ENCODE data around the gene ZNF613. TPM values are rescaled to one million over a fixed set of nuclear protein-coding genes. Genes with fewer than 3 reads are reported as not detected.

ZNF613 gene
- total RNA-seq (2012; rRNA removed), result 2.2 and 5.1 TPM in 2 replicates

DNA sequence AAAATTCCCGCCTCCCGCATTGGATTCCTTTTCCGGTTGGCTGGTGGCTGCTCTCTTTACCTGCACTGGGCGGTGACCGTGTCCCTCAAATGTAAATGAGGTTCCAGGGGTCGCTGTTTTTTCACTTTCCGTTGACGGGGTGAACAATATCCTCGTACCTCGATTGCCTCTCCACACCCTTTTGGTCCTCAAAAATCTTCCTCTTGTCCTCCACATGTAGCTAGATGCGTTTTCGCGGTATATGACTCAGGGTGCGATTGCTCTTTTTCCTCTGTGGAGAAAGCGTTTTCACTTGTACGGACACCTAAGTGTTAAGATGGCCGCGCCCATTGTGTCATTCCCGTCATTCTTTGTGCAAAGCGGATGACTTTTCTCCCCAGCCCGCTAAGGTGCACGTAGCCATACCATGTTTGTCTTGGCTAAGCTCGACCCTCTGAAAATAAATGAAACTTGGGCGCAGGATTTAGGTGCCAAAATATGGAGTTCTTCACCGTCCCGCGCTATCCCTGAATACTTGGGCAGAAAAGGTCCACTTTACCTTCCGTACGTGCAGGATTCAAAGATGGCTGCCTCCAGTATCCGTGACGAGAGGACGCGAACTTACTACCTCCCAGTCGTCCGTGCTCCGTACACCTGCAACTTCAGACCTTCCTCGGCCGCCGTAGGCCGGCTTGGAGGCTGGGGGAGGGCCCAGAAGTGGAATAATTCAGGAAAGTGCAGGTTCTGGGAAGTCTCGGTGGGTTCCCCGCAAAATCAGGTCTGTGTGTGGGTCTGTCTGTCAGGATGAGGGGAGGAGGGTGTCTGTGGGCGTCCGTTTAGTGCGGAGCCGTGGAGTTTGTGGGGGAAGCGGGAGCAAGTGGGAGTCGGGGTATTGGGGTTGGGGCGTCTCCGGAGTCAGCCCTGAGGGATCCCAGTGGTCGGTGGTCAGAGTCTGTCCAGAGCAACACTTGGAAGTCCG lies at the start of gene ZNF613:
ZNF613 (plus strand) TSS at position 689 of the 958 bp plus-strand sequence. CDS start 8,749 bp downstream, outside the sequence.
- Histone ChIP-seq H3K27me3 (ENCODE audit: control insufficient read depth, insufficient read depth, low read length) (no peaks in the 10 kb centered on the region), H3K4me1 (ENCODE audit: control insufficient read depth, insufficient read depth, low read length) (no peaks in the 10 kb centered on the region), H3K36me3 (ENCODE audit: insufficient read depth, low read length) (peaks cover 7% of the 10 kb centered on the region), H3K9ac (ENCODE audit: low read depth, low read length) (peak within 1 kb of the TSS; percentile 87), H3K4me2 (ENCODE audit: low read length) (peak within 1 kb of the TSS; percentile 81), H3K9me3 (replicated peaks; ENCODE audit: low read length) (peaks cover 14% of the 10 kb centered on the region), H3K4me3 (ENCODE audit: low read length) (peak within 1 kb of the TSS; percentile 85)

DNA sequence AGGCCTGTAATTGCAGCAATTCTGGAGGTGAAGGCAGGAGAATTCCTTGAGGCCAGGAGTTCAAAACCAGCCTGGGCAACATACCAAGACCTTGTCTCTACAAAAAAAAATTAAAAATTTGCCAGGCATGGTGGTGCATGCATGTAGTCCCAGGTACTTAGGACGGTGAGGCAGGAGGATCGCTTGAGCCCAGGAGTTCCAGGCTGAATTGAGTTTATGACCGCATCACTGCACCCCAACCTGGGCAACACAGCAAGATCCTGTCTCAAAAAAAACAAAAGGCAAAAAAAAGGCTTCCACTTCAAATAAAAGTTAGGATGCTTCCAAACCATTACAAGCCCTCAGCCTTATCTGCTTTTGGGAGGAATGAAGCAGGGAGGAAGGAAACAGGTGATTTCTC lies 44.8 kb upstream of the ZNF613 start:
- Histone ChIP-seq H3K9me3 (replicated peaks; ENCODE audit: low read length) (no peaks in the 10 kb centered on the region), H3K4me1 (ENCODE audit: control insufficient read depth, insufficient read depth, low read length) (no peaks in the 10 kb centered on the region), H3K27me3 (ENCODE audit: control insufficient read depth, insufficient read depth, low read length) (no peaks in the 10 kb centered on the region), H3K4me3 (ENCODE audit: low read length) (no peak overlapping the region), H3K4me2 (ENCODE audit: low read length) (no peak overlapping the region), H3K9ac (ENCODE audit: low read depth, low read length) (no peak overlapping the region), H3K36me3 (ENCODE audit: insufficient read depth, low read length) (peaks cover 11% of the 10 kb centered on the region)

DNA sequence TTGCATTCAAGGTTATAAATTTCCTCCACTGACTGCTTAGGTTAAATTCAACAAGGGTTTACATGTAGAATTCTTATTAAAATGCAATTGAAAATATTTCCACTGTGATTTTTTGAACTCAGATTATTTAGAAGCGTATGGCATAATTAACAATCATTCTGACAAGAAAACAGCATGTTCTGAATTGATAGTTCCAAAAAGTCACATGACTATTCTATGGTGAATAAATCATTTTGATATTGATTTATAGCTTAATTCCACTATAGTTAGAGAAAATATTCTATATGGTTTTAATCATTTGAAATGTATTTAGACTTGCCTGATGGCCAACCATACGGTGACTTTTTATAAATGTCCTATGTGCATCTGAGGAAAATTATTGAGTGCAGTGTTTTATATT lies 42.6 kb upstream of the ZNF613 start:
- Histone ChIP-seq H3K4me3 (ENCODE audit: low read length) (no peak overlapping the region), H3K4me2 (ENCODE audit: low read length) (no peak overlapping the region), H3K4me1 (ENCODE audit: control insufficient read depth, insufficient read depth, low read length) (no peaks in the 10 kb centered on the region), H3K36me3 (ENCODE audit: insufficient read depth, low read length) (peaks cover 15% of the 10 kb centered on the region), H3K27me3 (ENCODE audit: control insufficient read depth, insufficient read depth, low read length) (no peaks in the 10 kb centered on the region), H3K9me3 (replicated peaks; ENCODE audit: low read length) (no peaks in the 10 kb centered on the region), H3K9ac (ENCODE audit: low read depth, low read length) (no peak overlapping the region)

DNA sequence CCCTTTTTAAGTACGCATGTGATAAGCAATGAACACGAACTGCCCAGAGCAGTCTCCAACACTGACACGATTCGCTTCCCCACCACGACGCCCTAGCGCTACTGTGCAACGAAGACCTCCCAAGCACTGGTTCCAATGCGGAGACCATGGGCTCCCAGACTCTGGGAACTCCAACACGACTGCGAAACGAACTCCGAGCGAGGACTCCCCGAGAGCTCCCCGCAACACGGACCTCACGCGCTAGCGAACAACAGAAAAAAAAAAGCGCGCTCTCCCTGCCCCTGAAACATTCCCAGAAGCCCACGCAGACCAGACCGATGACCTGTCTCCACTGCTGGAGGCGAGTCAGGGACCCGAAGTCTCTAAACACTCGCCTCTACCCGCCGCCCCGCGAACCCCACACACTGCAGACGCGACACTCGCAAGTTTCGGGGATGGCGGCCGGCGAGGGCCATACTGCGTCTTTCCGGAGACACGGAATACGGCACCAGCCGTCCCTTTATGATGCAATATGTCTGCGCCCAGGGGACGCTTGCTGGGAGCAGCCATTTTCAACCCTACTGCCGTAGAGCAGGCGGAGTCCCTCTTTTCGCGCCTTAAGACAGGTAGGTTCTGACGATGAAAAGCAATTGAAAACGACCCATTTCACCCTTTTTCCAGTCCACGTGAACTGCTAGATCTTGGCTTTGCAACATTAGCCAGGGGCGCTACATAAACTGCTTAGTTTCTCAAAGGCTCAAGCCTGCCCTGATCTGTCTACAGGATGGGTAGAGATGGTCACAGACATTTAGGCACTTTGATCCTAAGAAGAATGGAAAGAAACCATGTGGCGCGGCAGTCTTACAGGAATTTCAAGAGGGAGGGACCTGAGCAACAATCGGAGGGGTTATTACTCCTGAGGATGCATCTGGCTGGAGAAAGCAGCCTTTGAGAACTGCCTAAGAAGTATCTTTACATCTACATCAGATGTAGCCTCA lies 39.5 kb upstream of the ZNF613 start, which contains the start of gene ZNF577:
ZNF577 (minus strand) TSS at position 430 of the 977 bp plus-strand sequence. CDS start 7,569 bp downstream, outside the sequence.
- H3K4me3 ChIP-seq (ENCODE audit: low read length), result peak within 1 kb of the TSS; percentile 83
- H3K36me3 ChIP-seq (ENCODE audit: insufficient read depth, low read length), result peaks cover 36% of the 10 kb centered on the region
- H3K9me3 ChIP-seq (replicated peaks; ENCODE audit: low read length), result peaks cover 14% of the 10 kb centered on the region
- H3K9ac ChIP-seq (ENCODE audit: low read depth, low read length), result peak within 1 kb of the TSS; percentile 86
- no peaks in the 10 kb centered on the region for H3K4me1 ChIP-seq (ENCODE audit: control insufficient read depth, insufficient read depth, low read length)
- no peaks in the 10 kb centered on the region for H3K27me3 ChIP-seq (ENCODE audit: control insufficient read depth, insufficient read depth, low read length)
- H3K4me2 ChIP-seq (ENCODE audit: low read length), result peak within 1 kb of the TSS; percentile 84

DNA sequence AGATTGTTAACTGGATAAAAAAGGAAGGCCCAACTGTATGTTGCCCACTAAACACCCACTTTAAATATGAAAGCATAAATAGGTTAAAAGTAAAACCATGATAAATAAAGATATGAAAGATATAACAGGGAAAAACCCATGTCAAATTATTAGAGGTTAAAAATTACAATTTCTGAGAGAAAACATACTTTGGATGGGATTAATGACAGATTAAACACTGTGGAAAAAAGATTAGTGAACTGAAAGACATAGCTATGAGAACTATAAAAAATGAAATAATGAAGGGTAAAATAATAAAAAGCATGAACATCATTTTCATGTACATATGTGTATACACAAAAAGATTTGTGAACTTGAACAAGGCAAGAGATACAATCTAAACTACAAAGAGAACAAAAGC lies 37.3 kb upstream of the ZNF613 start:
- Histone ChIP-seq H3K4me2 (ENCODE audit: low read length) (no peak overlapping the region), H3K9ac (ENCODE audit: low read depth, low read length) (no peak overlapping the region), H3K4me1 (ENCODE audit: control insufficient read depth, insufficient read depth, low read length) (no peaks in the 10 kb centered on the region), H3K9me3 (replicated peaks; ENCODE audit: low read length) (peaks cover 17% of the 10 kb centered on the region), H3K27me3 (ENCODE audit: control insufficient read depth, insufficient read depth, low read length) (no peaks in the 10 kb centered on the region), H3K4me3 (ENCODE audit: low read length) (no peak overlapping the region), H3K36me3 (ENCODE audit: insufficient read depth, low read length) (peaks cover 58% of the 10 kb centered on the region)

DNA sequence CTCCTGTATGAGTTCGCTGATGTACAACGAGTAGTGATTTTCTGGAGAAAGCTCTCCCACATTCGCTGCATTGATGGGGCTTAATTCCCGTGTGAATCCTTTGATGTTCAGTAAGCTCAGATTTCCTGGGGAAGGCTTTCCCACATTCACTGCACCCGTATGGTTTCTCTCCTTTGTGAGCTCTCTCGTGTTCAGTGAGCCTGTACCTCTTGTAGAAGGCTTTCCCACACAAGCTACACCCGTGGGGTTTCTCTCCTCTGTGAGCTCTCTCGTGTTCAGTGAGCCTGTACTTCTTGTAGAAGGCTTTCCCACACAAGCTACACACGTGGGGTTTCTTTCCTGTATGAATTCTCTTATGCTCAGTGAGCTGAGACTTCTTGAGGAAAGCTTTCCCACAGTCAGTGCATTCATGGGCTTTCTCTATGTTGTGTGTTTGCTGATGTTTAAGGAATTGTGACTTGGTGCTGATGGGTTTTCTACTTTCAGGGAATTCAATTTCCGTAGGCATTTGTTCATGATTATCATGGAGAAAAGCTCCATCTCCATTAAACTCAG lies 36.0 kb upstream of the ZNF613 start:
- peaks cover 17% of the 10 kb centered on the region for H3K9me3 ChIP-seq (replicated peaks; ENCODE audit: low read length)
- H3K4me2 ChIP-seq (ENCODE audit: low read length), result no peak overlapping the region
- no peaks in the 10 kb centered on the region for H3K27me3 ChIP-seq (ENCODE audit: control insufficient read depth, insufficient read depth, low read length)
- no peak overlapping the region for H3K9ac ChIP-seq (ENCODE audit: low read depth, low read length)
- H3K4me3 ChIP-seq (ENCODE audit: low read length), result no peak overlapping the region
- no peaks in the 10 kb centered on the region for H3K4me1 ChIP-seq (ENCODE audit: control insufficient read depth, insufficient read depth, low read length)
- H3K36me3 ChIP-seq (ENCODE audit: insufficient read depth, low read length), result peaks cover 71% of the 10 kb centered on the region

DNA sequence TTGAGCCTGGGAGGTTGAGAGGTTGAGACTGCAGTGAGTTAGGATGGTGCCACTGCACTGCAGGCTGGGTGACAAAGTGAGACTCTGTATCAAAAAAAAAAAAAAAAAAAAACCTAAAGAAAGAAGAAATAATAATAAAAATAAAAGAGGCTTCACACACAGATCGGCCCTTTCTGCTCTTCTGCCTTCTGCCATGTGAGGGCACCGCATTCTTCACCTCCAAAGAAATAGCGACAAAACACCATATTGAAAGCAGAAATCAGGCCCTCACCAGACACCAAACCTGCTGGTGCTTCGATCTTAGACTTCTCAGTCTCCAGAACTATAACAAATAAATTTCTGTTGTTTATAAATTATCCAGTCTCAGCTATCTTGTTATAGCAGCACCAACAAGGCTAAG lies 25.4 kb upstream of the ZNF613 start:
- Histone ChIP-seq H3K9ac (ENCODE audit: low read depth, low read length) (no peak overlapping the region), H3K27me3 (ENCODE audit: control insufficient read depth, insufficient read depth, low read length) (no peaks in the 10 kb centered on the region), H3K4me2 (ENCODE audit: low read length) (no peak overlapping the region), H3K9me3 (replicated peaks; ENCODE audit: low read length) (no peaks in the 10 kb centered on the region), H3K4me1 (ENCODE audit: control insufficient read depth, insufficient read depth, low read length) (peaks cover 3% of the 10 kb centered on the region), H3K36me3 (ENCODE audit: insufficient read depth, low read length) (peaks cover 40% of the 10 kb centered on the region), H3K4me3 (ENCODE audit: low read length) (no peak overlapping the region)

DNA sequence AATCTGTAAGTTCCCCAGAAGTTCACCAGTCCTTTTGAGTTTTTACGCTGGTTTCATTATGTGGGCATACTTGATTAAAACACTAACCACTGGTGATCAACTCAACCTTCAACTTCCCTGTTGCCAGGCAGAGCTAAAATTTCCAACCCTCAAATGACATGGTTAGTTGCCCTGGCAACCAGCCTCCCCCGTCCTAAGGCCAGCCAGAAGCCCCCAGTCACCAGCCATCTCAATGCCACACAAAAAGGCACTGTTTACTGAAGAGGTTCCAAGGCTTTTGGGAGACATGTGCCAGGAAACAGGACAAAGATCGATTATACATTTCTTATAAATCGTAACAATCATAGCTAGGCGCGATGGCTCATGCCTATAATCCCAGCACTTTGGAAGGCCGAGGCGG lies 24.1 kb upstream of the ZNF613 start:
- peaks cover 4% of the 10 kb centered on the region for H3K27me3 ChIP-seq (ENCODE audit: control insufficient read depth, insufficient read depth, low read length)
- no peaks in the 10 kb centered on the region for H3K9me3 ChIP-seq (replicated peaks; ENCODE audit: low read length)
- no peak overlapping the region for H3K4me3 ChIP-seq (ENCODE audit: low read length)
- H3K36me3 ChIP-seq (ENCODE audit: insufficient read depth, low read length), result peaks cover 29% of the 10 kb centered on the region
- peaks cover 3% of the 10 kb centered on the region for H3K4me1 ChIP-seq (ENCODE audit: control insufficient read depth, insufficient read depth, low read length)
- H3K9ac ChIP-seq (ENCODE audit: low read depth, low read length), result no peak overlapping the region
- H3K4me2 ChIP-seq (ENCODE audit: low read length), result peak overlapping the region; percentile 83

DNA sequence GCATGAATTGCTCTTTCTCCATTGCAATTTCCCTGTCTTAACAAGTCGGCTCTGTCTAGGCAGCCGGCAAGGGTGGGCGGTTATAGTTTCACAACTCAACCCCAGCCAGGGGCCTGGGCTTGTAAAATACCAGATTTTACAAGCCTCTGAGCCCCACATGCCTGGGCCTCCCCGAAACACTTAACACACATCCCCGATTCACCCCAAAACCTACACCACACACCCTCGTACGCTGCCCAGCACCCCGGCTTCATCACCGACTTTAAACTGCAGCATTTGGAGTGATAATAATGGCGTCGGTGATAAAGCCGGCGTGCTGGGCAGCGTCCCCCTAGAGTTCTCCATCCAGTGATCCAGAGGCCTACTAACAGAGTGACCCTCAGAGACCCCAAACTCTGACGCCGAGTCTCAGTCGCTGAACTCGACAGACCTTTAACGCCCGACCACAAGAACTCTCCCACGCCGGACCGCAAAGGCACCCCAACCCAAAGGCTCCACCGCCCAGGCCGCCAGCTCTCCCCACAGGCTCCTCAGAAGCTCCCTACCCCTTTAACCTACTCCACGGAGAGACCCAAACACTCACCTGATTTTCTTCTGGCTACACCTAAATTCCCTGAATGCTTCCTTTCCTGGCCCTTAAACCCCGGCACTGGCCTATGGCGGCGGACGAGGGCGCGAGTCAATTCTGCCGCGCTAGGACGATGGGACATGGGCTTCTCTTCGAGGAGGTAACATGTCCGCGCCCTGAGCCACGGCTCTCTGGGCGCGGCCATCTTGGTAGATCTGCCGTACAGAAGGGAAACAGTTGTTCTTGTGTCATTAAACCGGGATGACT lies 22.7 kb upstream of the ZNF613 start, which contains the start of gene ZNF649:
ZNF649 (minus strand) TSS at position 687 of the 835 bp plus-strand sequence. CDS start 4,910 bp downstream, outside the sequence.
- peak within 1 kb of the TSS; percentile 95 for H3K9ac ChIP-seq (ENCODE audit: low read depth, low read length)
- peaks cover 3% of the 10 kb centered on the region for H3K4me1 ChIP-seq (ENCODE audit: control insufficient read depth, insufficient read depth, low read length)
- peaks cover 19% of the 10 kb centered on the region for H3K36me3 ChIP-seq (ENCODE audit: insufficient read depth, low read length)
- H3K4me3 ChIP-seq (ENCODE audit: low read length), result peak within 1 kb of the TSS; percentile 93
- H3K27me3 ChIP-seq (ENCODE audit: control insufficient read depth, insufficient read depth, low read length), result peaks cover 4% of the 10 kb centered on the region
- peak within 1 kb of the TSS; percentile 83 for H3K4me2 ChIP-seq (ENCODE audit: low read length)
- H3K9me3 ChIP-seq (replicated peaks; ENCODE audit: low read length), result no peaks in the 10 kb centered on the region

DNA sequence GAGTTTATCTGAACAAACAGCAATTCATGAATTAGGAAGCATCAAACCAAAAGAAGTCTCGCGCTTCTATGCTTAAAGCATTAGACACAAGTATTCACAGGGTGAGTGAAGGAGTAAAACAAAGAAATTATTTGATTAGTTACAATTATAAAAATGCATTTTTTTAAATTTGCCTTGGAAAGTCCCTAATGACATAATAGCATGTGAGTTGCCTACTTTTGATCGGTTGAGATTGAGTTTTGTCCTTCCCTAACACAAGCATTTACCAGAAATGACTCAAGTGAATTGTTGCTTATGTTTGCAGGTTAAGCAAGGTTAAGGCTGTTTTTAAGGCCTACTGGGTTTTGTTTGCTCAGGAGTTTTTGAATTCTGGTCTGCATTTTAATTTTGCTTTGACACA lies 22.1 kb upstream of the ZNF613 start:
- peaks cover 4% of the 10 kb centered on the region for H3K27me3 ChIP-seq (ENCODE audit: control insufficient read depth, insufficient read depth, low read length)
- H3K4me3 ChIP-seq (ENCODE audit: low read length), result peak overlapping the region; percentile 93
- peaks cover 3% of the 10 kb centered on the region for H3K4me1 ChIP-seq (ENCODE audit: control insufficient read depth, insufficient read depth, low read length)
- no peak overlapping the region for H3K4me2 ChIP-seq (ENCODE audit: low read length)
- H3K9ac ChIP-seq (ENCODE audit: low read depth, low read length), result no peak overlapping the region
- peaks cover 13% of the 10 kb centered on the region for H3K36me3 ChIP-seq (ENCODE audit: insufficient read depth, low read length)
- no peaks in the 10 kb centered on the region for H3K9me3 ChIP-seq (replicated peaks; ENCODE audit: low read length)
